HG02623 (cell line): Measurements from ENCODE around the gene SLC25A3.
"Not testable (repeated sequence)": the region's sequence is repeated elsewhere in the genome, so short reads cannot be mapped to it uniquely, and the experiment has no call there.

ENCODE experiments used
- ATAC-seq: cut with Tn5 transposase; IDR thresholded peaks from one replicate; pipeline ENCODE4 v1.9.1; 2021; ENCODE audit warnings: moderate library complexity; ENCODE audit not compliant: unreplicated experiment

SLC25A3 gene

GRCh38 chr12:98594050-98594835 is 757 bp downstream of the SLC25A3 start:
- no peak for ATAC-seq

- no peak for ATAC-seq
These were observed 1.9 kb downstream of the SLC25A3 start for GRCh38 chr12:98595243-98595988.

GRCh38 chr12:98597313-98597712 is 3.8 kb downstream of the SLC25A3 start:
- ATAC-seq, result not testable (repeated sequence)

- ATAC-seq, result no peak
These were observed 8.4 kb downstream of the SLC25A3 start for GRCh38 chr12:98601924-98602323.

- no peak for ATAC-seq
These were observed 13.0 kb downstream of the SLC25A3 start for GRCh38 chr12:98606359-98606988.

GRCh38 chr12:98610596-98610995 is 17.1 kb downstream of the SLC25A3 start:
- no peak for ATAC-seq

- ATAC-seq, result peak; percentile 79
These were observed 19.3 kb downstream of the SLC25A3 start for GRCh38 chr12:98612696-98613334.

- no peak for ATAC-seq
These were observed 25.5 kb downstream of the SLC25A3 start for GRCh38 chr12:98618952-98619351.

- peak; percentile 82 for ATAC-seq
These were observed 42.3 kb downstream of the SLC25A3 start for GRCh38 chr12:98635657-98636323.

- ATAC-seq, result no peak
These were observed 43.6 kb downstream of the SLC25A3 start for GRCh38 chr12:98637068-98637467.

- no peak for ATAC-seq
These were observed 44.5 kb downstream of the SLC25A3 start for GRCh38 chr12:98638009-98638408.

GRCh38 chr12:98639491-98639890 is 46.0 kb downstream of the SLC25A3 start:
- no peak for ATAC-seq

GRCh38 chr12:98642801-98643200 is 49.3 kb downstream of the SLC25A3 start:
- not testable (repeated sequence) for ATAC-seq

- ATAC-seq, result peak; percentile 11
These were observed 50.9 kb downstream of the SLC25A3 start for GRCh38 chr12:98644433-98644711.

- peak; percentile 90 for ATAC-seq
These were observed 51.5 kb downstream of the SLC25A3 start, which contains the start of the genes APAF1 and IKBIP for GRCh38 chr12:98644712-98645571. APAF1 (plus strand) TSS chr12:98645290; CDS start chr12:98648360, 3,070 bp downstream. IKBIP (minus strand) TSS chr12:98644788; CDS start chr12:98644701, 87 bp downstream.

GRCh38 chr12:98645572-98646067 is 52.1 kb downstream of the SLC25A3 start:
- ATAC-seq, result no peak

- no peak for ATAC-seq
These were observed 53.0 kb downstream of the SLC25A3 start for GRCh38 chr12:98646294-98647090.

- ATAC-seq, result no peak
These were observed 57.8 kb downstream of the SLC25A3 start for GRCh38 chr12:98651328-98651727.
